K562 (cell line): Measurements from ENCODE around the gene RNF212B. TPM values are rescaled to one million over a fixed set of nuclear protein-coding genes. Genes with fewer than 3 reads are reported as not detected.

Source experiments
- ARID4B ChIP-seq: sonication (generic); formaldehyde crosslinking; IDR thresholded peaks from 2 replicates; pipeline ENCODE4 v1.8.0; 2022; ENCODE audit warnings: mild to moderate bottlenecking, missing genetic modification reagents
- CBX5 ChIP-seq: IDR thresholded peaks from 2 replicates; pipeline ENCODE4 v1.6.1; 2014; ENCODE audit warnings: low read depth, borderline replicate concordance
- DDX20 ChIP-seq: fragments of 450-650 bp; IDR thresholded peaks from 2 replicates; pipeline ENCODE4 v1.6.1; 2016; ENCODE audit warnings: missing genetic modification characterization, low read depth, mild to moderate bottlenecking, missing compliant biosample characterization, moderate library complexity
- FOXK1 ChIP-seq: sonication (generic); formaldehyde crosslinking; IDR thresholded peaks from 2 replicates; pipeline ENCODE4 v1.8.0; 2022; ENCODE audit warnings: missing genetic modification reagents, mild to moderate bottlenecking, borderline replicate concordance
- HMGXB4 ChIP-seq: sonication (generic); formaldehyde crosslinking; IDR thresholded peaks from 2 replicates; pipeline ENCODE4 v1.8.1; 2023; ENCODE audit warnings: mild to moderate bottlenecking, missing genetic modification reagents
- MLLT1 ChIP-seq, 2 experiments: fragments of 450-650 bp; IDR thresholded peaks; 2 replicates each; pipeline ENCODE4 v1.6.1; 2016
- PBX2 ChIP-seq, 2 experiments: IDR thresholded peaks in 1 of 2; conservative IDR thresholded peaks in 1 of 2; 2 replicates each; pipeline ENCODE4 v1.6.1; 2016; ENCODE audit warnings: low read depth in 2 of 2, mild to moderate bottlenecking in 1 of 2, missing compliant biosample characterization in 1 of 2, missing genetic modification characterization in 1 of 2, moderate library complexity in 1 of 2
- PYGO2 ChIP-seq: fragments of 450-650 bp; IDR thresholded peaks from 2 replicates; pipeline ENCODE4 v1.6.1; 2016; ENCODE audit warnings: mild to moderate bottlenecking, missing genetic modification characterization, moderate library complexity, missing compliant biosample characterization
- TCF15 ChIP-seq: fragments of 250-450 bp; sonication (Bioruptor Pico); IDR thresholded peaks from 2 replicates; pipeline ENCODE4 v1.8.0; 2022; ENCODE audit warnings: moderate library complexity, mild to moderate bottlenecking, inconsistent platforms
- UBTF ChIP-seq, 2 experiments: IDR thresholded peaks; 2 replicates each; pipeline ENCODE4 v1.6.1; 2012; ENCODE audit warnings: improper control_type of control experiment in 2 of 2, low read depth in 2 of 2, low read length in 2 of 2, borderline replicate concordance in 1 of 2
- ZNF589 ChIP-seq: fragments of 200-800 bp; sonication (Bioruptor generic); IDR thresholded peaks from 2 replicates; pipeline ENCODE4 v1.6.1; 2016; ENCODE audit warnings: low read depth, missing genetic modification characterization, missing compliant biosample characterization
- polyA plus RNA-seq, 8 experiments: library from polyadenylated mRNA; depleted of rRNA in 4 of 8; stranded (reverse) in 5 of 8; unstranded in 3 of 8; fragments of >200 nt; fragmentation: Nextera tagmentation in 2 of 8; fragmentation: Illumina TruSeq in 1 of 8; extraction: Ambion mirVana in 2 of 8; extraction: Trizol in 1 of 8; gene quantifications; 2 replicates each; pipeline versions ENCODE4 v1.2.1 to v1.2.3, GENCODE V29; 2011 to 2014; ENCODE audit warnings: inconsistent platforms in 1 of 8, missing spikeins in 1 of 8
- total RNA-seq, 7 experiments: library from RNA; depleted of rRNA in 6 of 7; stranded (reverse); fragments of >200 nt in 6 of 7; fragmentation: Illumina TruSeq in 2 of 7; extraction: Trizol in 2 of 7; gene quantifications; 2 replicates each; pipeline versions ENCODE4 v1.2.1 to v1.2.3, GENCODE V29; 2011 to 2021; ENCODE audit warnings: low replicate concordance in 1 of 7

RNF212B gene
- total and polyA plus RNA-seq, 9 of the 15 experiments (the other 6 are each of a cell fraction or from before 2014, with no cell fraction given), result 0.15 to 0.43 (median 0.27) TPM; not detected in 3

GRCh38 chr14:23237772-23238594 lies at the start of gene RNF212B (continued):
- TF ChIP-seq UBTF (IDR thresholded peaks at IDR 0.05; ENCODE audit: borderline replicate concordance in 1 of 2, low read depth in 2 of 2, low read length in 2 of 2), result no peak
- no peak for TF ChIP-seq PBX2 (CRISPR knock-in tag; IDR thresholded peaks at IDR 0.05; ENCODE audit: low read depth)
- no peak for TF ChIP-seq PBX2 (tag; conservative IDR thresholded peaks at IDR 0.05; ENCODE audit: low read depth)
- no peak for TF ChIP-seq HMGXB4
- peak; percentile 65; the same call in 1 of the 2 replicates for TF ChIP-seq ARID4B
- TF ChIP-seq FOXK1 (CRISPR knock-in tag), result no peak
- TF ChIP-seq PYGO2 (tag), result no peak
- no peak for TF ChIP-seq DDX20 (tag)
- TF ChIP-seq TCF15 (CRISPR knock-in tag), result no peak
- TF ChIP-seq MLLT1 (IDR thresholded peaks at IDR 0.05), result peak in 1 of 2 experiments; percentile 20; a peak in 1 of 4 replicates
- TF ChIP-seq ZNF589 (CRISPR knock-in tag), result no peak
- no peak for TF ChIP-seq CBX5
